HepG2 (cell line): Measurements from ENCODE around the gene WDR82. TPM values are rescaled to one million over a fixed set of nuclear protein-coding genes. Genes with fewer than 3 reads are reported as not detected.

ENCODE experiments used
- MYC ChIP-seq: sonication (generic); formaldehyde crosslinking; IDR thresholded peaks from 2 replicates; pipeline ENCODE4 v1.9.0; 2021; ENCODE audit warnings: missing genetic modification reagents, borderline replicate concordance
- ZHX2 ChIP-seq, 2 experiments: sonication (generic) in 1 of 2; formaldehyde crosslinking in 1 of 2; IDR thresholded peaks; 2 replicates each; pipeline versions ENCODE4 v1.6.1 to v1.9.0; 2014 to 2022; ENCODE audit warnings: antibody characterized with exemption in 1 of 2, borderline replicate concordance in 1 of 2, inconsistent platforms in 1 of 2, low read depth in 1 of 2, missing genetic modification reagents in 1 of 2
- ZNF260 ChIP-seq: sonication (generic); formaldehyde crosslinking; IDR thresholded peaks from 2 replicates; pipeline ENCODE4 v1.4.0; 2020; ENCODE audit warnings: missing genetic modification reagents, low read depth, mild to moderate bottlenecking, borderline replicate concordance
- ZNF710 ChIP-seq: sonication (generic); formaldehyde crosslinking; IDR thresholded peaks from 2 replicates; pipeline ENCODE4 v1.5.0; 2020; ENCODE audit warnings: mild to moderate bottlenecking, missing genetic modification reagents, borderline replicate concordance
- polyA plus RNA-seq, 8 experiments: library from polyadenylated mRNA; depleted of rRNA in 3 of 8; stranded (reverse) in 7 of 8; unstranded in 1 of 8; fragments of >200 nt; fragmentation: Illumina TruSeq in 4 of 8; extraction: Trizol in 4 of 8; gene quantifications; 2 replicates each; pipeline versions ENCODE4 v1.2.1 to v1.2.3, GENCODE V29; 2011 to 2016; ENCODE audit warnings: low read depth in 4 of 8, missing spikeins in 1 of 8, mixed read lengths in 1 of 8; ENCODE audit not compliant: insufficient read depth in 1 of 8
- total RNA-seq, 5 experiments: library from RNA; depleted of rRNA; stranded (reverse); fragments of >200 nt; fragmentation: Illumina TruSeq; extraction: Trizol; gene quantifications; 2 replicates each; pipeline ENCODE4 v1.2.3, GENCODE V29; 2016; ENCODE audit warnings: low read depth in 1 of 5
- TF ChIP-seq, protein P1 (sequence below): IDR thresholded peaks from 2 replicates; pipeline ENCODE4 v1.6.1; 2012; ENCODE audit warnings: low read depth, low read length, improper control_type of control experiment

WDR82 gene
- total and polyA plus RNA-seq, 2 of the 13 experiments (the other 11 are each of a cell fraction or from before 2014, with no cell fraction given) = 39.1 to 59.5 TPM

GRCh38 chr3:52262447-52262846 lies 16.0 kb downstream of the WDR82 start (continued):
- no peak for TF ChIP-seq ZNF710 (CRISPR knock-in tag)
- TF ChIP-seq, protein P1, sequence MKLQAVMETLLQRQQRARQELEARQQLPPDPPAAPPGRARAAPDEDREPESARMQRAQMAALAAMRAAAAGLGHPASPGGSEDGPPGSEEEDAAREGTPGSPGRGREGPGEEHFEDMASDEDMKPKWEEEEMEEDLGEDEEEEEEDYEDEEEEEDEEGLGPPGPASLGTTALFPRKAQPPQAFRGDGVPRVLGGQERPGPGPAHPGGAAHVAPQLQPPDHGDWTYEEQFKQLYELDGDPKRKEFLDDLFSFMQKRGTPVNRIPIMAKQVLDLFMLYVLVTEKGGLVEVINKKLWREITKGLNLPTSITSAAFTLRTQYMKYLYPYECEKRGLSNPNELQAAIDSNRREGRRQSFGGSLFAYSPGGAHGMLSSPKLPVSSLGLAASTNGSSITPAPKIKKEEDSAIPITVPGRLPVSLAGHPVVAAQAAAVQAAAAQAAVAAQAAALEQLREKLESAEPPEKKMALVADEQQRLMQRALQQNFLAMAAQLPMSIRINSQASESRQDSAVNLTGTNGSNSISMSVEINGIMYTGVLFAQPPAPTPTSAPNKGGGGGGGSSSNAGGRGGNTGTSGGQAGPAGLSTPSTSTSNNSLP = no peak
- no peak for TF ChIP-seq ZHX2 (IDR thresholded peaks at IDR 0.05; ENCODE audit: low read depth)
- no peak for TF ChIP-seq ZHX2 (CRISPR knock-in tag; IDR thresholded peaks at IDR 0.05; ENCODE audit: borderline replicate concordance)
- no peak for TF ChIP-seq ZNF260 (CRISPR knock-in tag)
- no peak for TF ChIP-seq MYC (CRISPR knock-in tag)
